Stimulated activated naive CD4-positive, alpha-beta T cell (primary cell): ENCODE data around the gene NRTN.
"Not testable (repeated sequence)": the region's sequence is repeated elsewhere in the genome, so short reads cannot be mapped to it uniquely, and the experiment has no call there.

ENCODE experiments used
- DNase-seq, 6 experiments: peaks; one replicate each; lab custom pipeline; 2025; lab: John Stamatoyannopoulos, UW

The NRTN gene

GRCh38 chr19:5867201-5868136, 62.6 kb downstream of the NRTN start:
- no peak for DNase-seq

GRCh38 chr19:5870986-5871394, 66.1 kb downstream of the NRTN start:
- no peak for DNase-seq

DNA sequence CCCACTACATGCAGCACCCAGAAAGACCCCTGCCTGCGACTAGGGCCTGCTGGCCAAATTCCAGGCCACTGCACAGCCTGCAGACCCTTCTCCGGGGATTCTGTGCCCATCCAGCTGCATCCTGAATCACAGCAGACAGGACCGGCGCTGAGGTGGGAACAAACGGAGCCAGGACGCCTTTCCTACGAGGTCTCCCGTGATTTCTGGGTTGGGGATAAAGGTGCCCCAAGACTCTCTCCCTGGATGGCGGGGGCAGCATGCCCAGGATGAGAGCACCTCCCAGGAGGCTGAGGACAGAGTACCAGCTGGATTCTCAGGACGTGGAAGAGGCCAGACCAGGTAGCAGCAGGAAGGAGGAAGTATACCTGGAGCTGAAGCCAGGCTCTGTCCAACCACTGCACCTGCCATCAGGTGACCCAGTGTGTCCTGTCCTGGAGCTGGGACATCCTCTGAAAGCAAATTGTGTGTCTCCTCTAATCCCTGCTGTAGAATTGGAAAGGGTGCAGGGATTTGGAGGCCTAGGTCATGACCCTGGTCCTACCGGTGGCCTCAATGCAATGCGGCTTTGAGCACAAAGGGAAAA, 68.8 kb downstream of the NRTN start:
- DNase-seq: no peak

- not testable (repeated sequence) for DNase-seq
Observed at GRCh38 chr19:5874496-5874895, 69.6 kb downstream of the NRTN start.

GRCh38 chr19:5877427-5877826, 72.6 kb downstream of the NRTN start:
- no peak for DNase-seq

GRCh38 chr19:5877882-5878281, 73.0 kb downstream of the NRTN start:
- DNase-seq: no peak
